ENCODE results near the gene GABPB1.

DNA sequence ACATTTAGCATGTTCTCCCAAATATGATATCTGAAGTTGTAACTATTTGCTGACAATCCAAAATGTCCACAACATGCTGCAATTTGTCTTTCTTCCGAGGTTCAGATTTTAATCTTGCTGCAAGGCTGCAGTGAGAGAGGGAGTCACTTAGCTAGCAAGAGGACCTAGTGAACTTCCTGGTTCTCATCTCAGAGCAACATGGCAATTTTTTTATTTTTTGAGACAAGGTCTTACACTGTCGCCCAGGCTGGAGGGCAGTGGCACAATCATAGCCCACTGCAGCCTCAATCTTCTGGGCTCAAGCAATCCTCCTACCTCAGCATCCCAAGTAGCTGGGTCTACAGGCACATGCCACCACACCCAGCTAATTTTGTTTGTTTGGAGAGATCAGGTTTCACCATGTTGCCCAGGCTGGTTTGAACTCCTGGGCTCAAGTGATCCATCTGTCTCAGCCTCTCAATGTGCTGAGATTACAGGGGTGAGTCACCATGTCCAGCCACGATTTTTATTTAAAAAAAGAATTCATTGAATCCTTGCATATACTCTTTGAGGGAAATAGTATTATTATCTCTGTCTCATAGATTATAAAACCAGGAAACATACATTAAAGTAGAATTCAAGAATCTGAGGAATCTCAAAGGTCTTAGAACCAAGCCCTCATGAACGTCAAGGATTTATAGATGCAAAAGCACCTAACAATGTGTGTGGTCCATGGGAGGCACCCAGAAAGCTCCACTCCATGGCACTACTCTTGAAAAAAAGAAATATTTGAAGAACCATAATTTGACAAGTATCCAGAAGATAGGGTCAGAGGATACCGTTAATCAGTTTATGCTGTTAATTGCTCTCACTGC lies 98.6 kb downstream of the GABPB1 start:
- no peak for TF ChIP-seq EZH2phosphoT487 (IDR thresholded peaks at IDR 0.05; ENCODE audit: low read depth)
- TF ChIP-seq CTCF (IDR thresholded peaks at IDR 0.05; ENCODE audit: low read depth, low read length), result no peak

All from OCI-LY3 (cell line).